ENCODE measurements around the gene TOM1. TPM values are rescaled to one million over a fixed set of nuclear protein-coding genes. Genes with fewer than 3 reads are reported as not detected.

Gene TOM1
- total and polyA plus RNA-seq, 2 donors (not counting 1 experiment from before 2014, with no cell fraction given), result 25.3 to 53.2 TPM

DNA sequence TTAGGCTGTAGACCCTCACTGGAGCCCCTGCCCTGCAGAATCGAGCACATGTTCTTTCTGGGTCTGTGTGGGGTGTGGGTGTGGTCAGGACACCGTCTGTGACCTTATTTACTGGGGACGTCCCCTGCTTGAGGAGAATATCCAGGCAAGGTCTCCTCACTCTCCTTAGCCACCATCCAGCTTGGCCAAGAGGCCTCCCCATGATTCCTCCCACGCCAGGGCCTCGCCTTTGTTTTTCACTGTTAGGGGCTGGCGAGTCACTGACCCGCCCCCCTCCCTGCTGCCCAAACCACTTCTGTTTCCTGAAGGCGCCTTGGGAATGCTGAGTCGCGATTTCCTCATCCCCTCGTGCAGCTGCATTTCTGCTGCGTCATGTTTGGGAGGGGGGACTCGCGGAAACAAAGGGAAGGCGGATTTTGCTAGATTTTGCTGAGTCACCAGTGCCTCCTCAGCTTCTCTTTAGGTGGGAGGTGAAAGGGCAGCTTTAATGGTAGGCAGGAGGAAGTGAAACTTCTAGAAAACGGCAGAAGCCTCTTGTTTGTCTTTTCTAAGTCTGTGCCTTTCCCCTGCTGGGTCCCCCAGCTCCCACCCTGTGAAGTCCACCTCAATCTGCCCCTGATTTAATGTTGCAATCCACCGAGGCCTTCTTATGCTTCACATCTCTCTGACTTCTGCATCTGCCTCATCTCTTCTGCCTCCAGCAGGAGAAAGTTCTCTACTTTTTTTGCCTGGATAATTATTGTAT, 77.2 kb downstream of the TOM1 start:
- POLR2A ChIA-PET, result interaction anchor here (0.7 to 2.7 kb wide), 4 partner anchors 16 to 1003 kb away, joined by 3 to 28 read pairs (median 7); no protein-coding TSS in a partner anchor
- ATAC-seq (ENCODE audit: low read depth) (peak; percentile 77), DNase-seq (peak; percentile 87)
- 2% methylated on average over 11 of the region's 17 CpGs for WGBS (ENCODE audit: insufficient coverage)
- Mint-ChIP-seq H3K9me3 (ENCODE audit: insufficient read depth) (no peaks in the 10 kb centered on the region), H3K4me1 (peaks cover 50% of the 10 kb centered on the region), H3K4me3 (peak overlapping the region; percentile 79), H3K27me3 (no peaks in the 10 kb centered on the region), H3K27ac (peak overlapping the region; percentile 93)
- Histone ChIP-seq H3K4me3 (ENCODE audit: control extremely low read depth in 1 of 5, extremely low read depth in 1 of 5, insufficient read depth in 1 of 5, low read depth in 2 of 5, low read length in 4 of 5) (peak overlapping the region in 1 of 5 experiments; percentile 38), H2AFZ (ENCODE audit: insufficient read depth, low read depth, low read length, poor library complexity, severe bottlenecking) (no peak overlapping the region), H3K27me3 (replicated peaks in 1 of 4; ENCODE audit: control extremely low read depth in 1 of 4, control insufficient read depth in 3 of 4, insufficient read depth in 4 of 4, low read length in 3 of 4) (peaks cover 0 to 8% (median 0%) of the 10 kb centered on the region in 4 experiments), H3K79me2 (ENCODE audit: control insufficient read depth, insufficient read depth, low read length) (no peaks in the 10 kb centered on the region), H3K4me2 (replicated peaks; ENCODE audit: low read depth, low read length, poor library complexity, severe bottlenecking) (peak overlapping the region; percentile 68), H3K4me1 (ENCODE audit: control insufficient read depth in 2 of 2, insufficient read depth in 2 of 2, low read length in 2 of 2) (peaks cover 35 to 46% of the 10 kb centered on the region in 2 donors), H3K9me3 (ENCODE audit: control extremely low read depth in 1 of 3, control insufficient read depth in 2 of 3, insufficient read depth in 1 of 3, low read length in 2 of 3) (peaks cover 0 to 4% (median 0%) of the 10 kb centered on the region in 3 donors), H3K27ac (ENCODE audit: low read length in 2 of 2) (no peak overlapping the region), H4K20me1 (ENCODE audit: control insufficient read depth, insufficient read depth, low read length, poor library complexity, severe bottlenecking) (no peaks in the 10 kb centered on the region), H3K36me3 (replicated peaks in 1 of 2; ENCODE audit: control extremely low read depth in 1 of 2, control insufficient read depth in 1 of 2, extremely low read depth in 1 of 2, insufficient read depth in 2 of 2, low read length in 1 of 2) (no peaks in the 10 kb centered on the region), H3K9ac (ENCODE audit: low read length) (no peak overlapping the region)
- intact Hi-C loops (cut with micrococcal nuclease), result loop anchor here (1.0 kb wide), 4 partner anchors 10 to 33 kb away; no protein-coding TSS in a partner anchor
- CTCF ChIA-PET, result interaction anchor here (0.8 to 2.9 kb wide), 7 partner anchors 22 to 71 kb away, joined by 3 to 22 read pairs (median 4); no protein-coding TSS in a partner anchor
- TF ChIP-seq EZH2 (IDR thresholded peaks at IDR 0.05; ENCODE audit: borderline replicate concordance, insufficient read depth, low read depth, low read length, poor library complexity, severe bottlenecking), result no peak
- TF ChIP-seq, protein P1, sequence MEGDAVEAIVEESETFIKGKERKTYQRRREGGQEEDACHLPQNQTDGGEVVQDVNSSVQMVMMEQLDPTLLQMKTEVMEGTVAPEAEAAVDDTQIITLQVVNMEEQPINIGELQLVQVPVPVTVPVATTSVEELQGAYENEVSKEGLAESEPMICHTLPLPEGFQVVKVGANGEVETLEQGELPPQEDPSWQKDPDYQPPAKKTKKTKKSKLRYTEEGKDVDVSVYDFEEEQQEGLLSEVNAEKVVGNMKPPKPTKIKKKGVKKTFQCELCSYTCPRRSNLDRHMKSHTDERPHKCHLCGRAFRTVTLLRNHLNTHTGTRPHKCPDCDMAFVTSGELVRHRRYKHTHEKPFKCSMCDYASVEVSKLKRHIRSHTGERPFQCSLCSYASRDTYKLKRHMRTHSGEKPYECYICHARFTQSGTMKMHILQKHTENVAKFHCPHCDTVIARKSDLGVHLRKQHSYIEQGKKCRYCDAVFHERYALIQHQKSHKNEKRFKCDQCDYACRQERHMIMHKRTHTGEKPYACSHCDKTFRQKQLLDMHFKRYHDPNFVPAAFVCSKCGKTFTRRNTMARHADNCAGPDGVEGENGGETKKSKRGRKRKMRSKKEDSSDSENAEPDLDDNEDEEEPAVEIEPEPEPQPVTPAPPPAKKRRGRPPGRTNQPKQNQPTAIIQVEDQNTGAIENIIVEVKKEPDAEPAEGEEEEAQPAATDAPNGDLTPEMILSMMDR (IDR thresholded peaks at IDR 0.05), result no peak

DNA sequence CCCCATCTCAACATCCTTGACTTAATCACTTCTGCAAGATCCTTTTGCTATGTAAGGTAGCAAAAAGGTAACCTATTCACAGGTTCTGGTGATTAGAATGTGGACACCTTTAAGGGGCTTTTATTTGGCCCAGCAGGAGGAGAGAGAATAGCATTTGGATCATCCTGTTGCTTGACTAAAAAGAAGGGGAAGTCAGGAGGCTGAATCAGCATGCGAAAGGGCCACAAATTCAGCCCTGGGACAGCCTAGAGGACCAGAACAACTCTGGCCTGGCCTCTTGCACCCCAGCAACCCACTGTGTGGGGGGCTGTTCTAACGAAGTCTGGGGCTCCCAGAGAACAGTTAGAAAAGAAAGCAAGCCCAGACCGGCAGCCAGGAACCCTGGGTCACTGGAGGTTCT, 78.0 kb downstream of the TOM1 start:
- H3K4me2 ChIP-seq (replicated peaks; ENCODE audit: low read depth, low read length, poor library complexity, severe bottlenecking), result peak overlapping the region; percentile 68
- peaks cover 48% of the 10 kb centered on the region for H3K4me1 Mint-ChIP-seq
- H3K9me3 Mint-ChIP-seq (ENCODE audit: insufficient read depth), result no peaks in the 10 kb centered on the region
- H3K79me2 ChIP-seq (ENCODE audit: control insufficient read depth, insufficient read depth, low read length), result no peaks in the 10 kb centered on the region
- ChIA-PET CTCF (interaction anchor here (1.0 to 5.2 kb wide), 5 partner anchors 23 to 33 kb away, joined by 3 to 34 read pairs (median 5); no protein-coding TSS in a partner anchor), POLR2A (interaction anchor here (1.4 to 2.7 kb wide), 2 partner anchors 25 to 33 kb away, joined by 11 to 28 read pairs; no protein-coding TSS in a partner anchor)
- H3K36me3 ChIP-seq (replicated peaks in 1 of 2; ENCODE audit: control extremely low read depth in 1 of 2, control insufficient read depth in 1 of 2, extremely low read depth in 1 of 2, insufficient read depth in 2 of 2, low read length in 1 of 2), result no peaks in the 10 kb centered on the region
- peak overlapping the region; percentile 93 for H3K27ac Mint-ChIP-seq
- TF ChIP-seq, protein P1 (IDR thresholded peaks at IDR 0.05), result no peak
- TF ChIP-seq EZH2 (IDR thresholded peaks at IDR 0.05; ENCODE audit: borderline replicate concordance, insufficient read depth, low read depth, low read length, poor library complexity, severe bottlenecking), result no peak
- H3K27me3 Mint-ChIP-seq, result no peaks in the 10 kb centered on the region
- H3K9me3 ChIP-seq (ENCODE audit: control extremely low read depth in 1 of 3, control insufficient read depth in 2 of 3, insufficient read depth in 1 of 3, low read length in 2 of 3), result no peaks in the 10 kb centered on the region
- DNase-seq, result no peak
- no peak overlapping the region for H2AFZ ChIP-seq (ENCODE audit: insufficient read depth, low read depth, low read length, poor library complexity, severe bottlenecking)
- 90% methylated on average over 3 of the region's 3 CpGs for WGBS (ENCODE audit: insufficient coverage)
- peak overlapping the region; percentile 79 for H3K4me3 Mint-ChIP-seq
- no peaks in the 10 kb centered on the region for H4K20me1 ChIP-seq (ENCODE audit: control insufficient read depth, insufficient read depth, low read length, poor library complexity, severe bottlenecking)
- ATAC-seq (ENCODE audit: low read depth), result no peak
- no peak overlapping the region for H3K27ac ChIP-seq (ENCODE audit: low read length in 2 of 2)
- H3K27me3 ChIP-seq (replicated peaks in 1 of 4; ENCODE audit: control extremely low read depth in 1 of 4, control insufficient read depth in 3 of 4, insufficient read depth in 4 of 4, low read length in 3 of 4), result peaks cover 0 to 8% (median 0%) of the 10 kb centered on the region in 4 experiments
- no peak overlapping the region for H3K4me3 ChIP-seq (ENCODE audit: control extremely low read depth in 1 of 5, extremely low read depth in 1 of 5, insufficient read depth in 1 of 5, low read depth in 2 of 5, low read length in 4 of 5)
- H3K4me1 ChIP-seq (ENCODE audit: control insufficient read depth in 2 of 2, insufficient read depth in 2 of 2, low read length in 2 of 2), result peaks cover 35 to 44% of the 10 kb centered on the region in 2 donors
- intact Hi-C loops (cut with micrococcal nuclease), result loop anchor here (1.0 kb wide), 4 partner anchors 10 to 33 kb away; no protein-coding TSS in a partner anchor
- H3K9ac ChIP-seq (ENCODE audit: low read length), result no peak overlapping the region

Measured in B cell (primary cell).